Measurements from ENCODE around the gene VWA8. TPM values are rescaled to one million over a fixed set of nuclear protein-coding genes. Genes with fewer than 3 reads are reported as not detected.
"Not testable (repeated sequence)": the region's sequence is repeated elsewhere in the genome, so short reads cannot be mapped to it uniquely, and the experiment has no call there.

The VWA8 gene
- total RNA-seq, 4 donors from 2014 or later = 19.5 to 26.2 (median 21.6) TPM

GRCh38 chr13:41547251-41548000 lies 413.5 kb downstream of the VWA8 start:
- TF ChIP-seq POLR2AphosphoS5 (IDR thresholded peaks at IDR 0.05) (peak; percentile 55 to 68), EP300 (IDR thresholded peaks at IDR 0.05) (peak; percentile 80), POLR2A (IDR thresholded peaks at IDR 0.05; ENCODE audit: low read depth) (no peak)
- Histone ChIP-seq H3K4me1 (peaks cover 12 to 23% (median 16%) of the 10 kb centered on the region in 4 donors), H3K27ac (replicated peaks in 1 of 4) (peak overlapping the region; percentile 65 to 76 (median 71)), H3K4me3 (no peak overlapping the region), H3K27me3 (no peaks in the 10 kb centered on the region), H3K36me3 (no peaks in the 10 kb centered on the region), H3K9me3 (no peaks in the 10 kb centered on the region)
- DNase-seq (ENCODE audit: extremely low spot score) = peak; percentile 92
- intact Hi-C loops (cut with DNase I) = no loop called here
- 48% methylated on average over 17 of the region's 17 CpGs for whole genome bisulfite sequencing

GRCh38 chr13:41546372-41547190 lies 414.3 kb downstream of the VWA8 start:
- no peak for TF ChIP-seq POLR2A (IDR thresholded peaks at IDR 0.05; ENCODE audit: low read depth)
- TF ChIP-seq CTCF (IDR thresholded peaks at IDR 0.05) = no peak
- no peak for TF ChIP-seq POLR2AphosphoS5 (IDR thresholded peaks at IDR 0.05)
- TF ChIP-seq EP300 (IDR thresholded peaks at IDR 0.05) = no peak
- 82% methylated on average over 10 of the region's 14 CpGs for WGBS
- no peaks in the 10 kb centered on the region for H3K9me3 ChIP-seq
- H3K27ac ChIP-seq (replicated peaks in 1 of 4) = peak overlapping the region; percentile 48 to 76 (median 70)
- H3K4me3 ChIP-seq = no peak overlapping the region
- no peak for DNase-seq (ENCODE audit: extremely low spot score)
- no peaks in the 10 kb centered on the region for H3K27me3 ChIP-seq
- intact Hi-C loops (cut with DNase I) = no loop called here
- no peaks in the 10 kb centered on the region for H3K36me3 ChIP-seq
- peaks cover 12 to 23% (median 16%) of the 10 kb centered on the region in 4 donors for H3K4me1 ChIP-seq

GRCh38 chr13:41545432-41545707 lies 415.5 kb downstream of the VWA8 start:
- DNase-seq (ENCODE audit: extremely low spot score) = peak; percentile 60
- no peaks in the 10 kb centered on the region for H3K27me3 ChIP-seq
- intact Hi-C loops (cut with DNase I) = no loop called here
- no peak for TF ChIP-seq POLR2AphosphoS5 (IDR thresholded peaks at IDR 0.05)
- no peak for TF ChIP-seq CTCF (IDR thresholded peaks at IDR 0.05)
- TF ChIP-seq EP300 (IDR thresholded peaks at IDR 0.05) = no peak
- TF ChIP-seq POLR2A (IDR thresholded peaks at IDR 0.05; ENCODE audit: low read depth) = no peak
- no peaks in the 10 kb centered on the region for H3K36me3 ChIP-seq
- no peak overlapping the region for H3K27ac ChIP-seq (replicated peaks in 1 of 4)
- WGBS = 59% methylated on average over 3 of the region's 3 CpGs
- no peaks in the 10 kb centered on the region for H3K9me3 ChIP-seq
- peaks cover 12 to 23% (median 16%) of the 10 kb centered on the region in 4 donors for H3K4me1 ChIP-seq
- H3K4me3 ChIP-seq = no peak overlapping the region

GRCh38 chr13:41543664-41544300 lies 417.1 kb downstream of the VWA8 start:
- H3K4me1 ChIP-seq = peaks cover 12 to 23% (median 16%) of the 10 kb centered on the region in 4 donors
- intact Hi-C loops (cut with DNase I) = no loop called here
- no peaks in the 10 kb centered on the region for H3K36me3 ChIP-seq
- no peaks in the 10 kb centered on the region for H3K27me3 ChIP-seq
- peak; percentile 89 for DNase-seq (ENCODE audit: extremely low spot score)
- H3K27ac ChIP-seq (replicated peaks in 1 of 4) = no peak overlapping the region
- no peaks in the 10 kb centered on the region for H3K9me3 ChIP-seq
- H3K4me3 ChIP-seq = no peak overlapping the region
- WGBS = 76% methylated on average over 7 of the region's 7 CpGs
- TF ChIP-seq CTCF (IDR thresholded peaks at IDR 0.05) (no peak), POLR2A (IDR thresholded peaks at IDR 0.05; ENCODE audit: low read depth) (no peak), POLR2AphosphoS5 (IDR thresholded peaks at IDR 0.05) (no peak), EP300 (IDR thresholded peaks at IDR 0.05) (no peak)

GRCh38 chr13:41542799-41543198 lies 418.1 kb downstream of the VWA8 start:
- 89% methylated on average over 3 of the region's 3 CpGs for WGBS
- H3K9me3 ChIP-seq; intact Hi-C loops (cut with DNase I); H3K4me3 ChIP-seq; H3K27me3 ChIP-seq; H3K36me3 ChIP-seq; DNase-seq (ENCODE audit: extremely low spot score); H3K27ac ChIP-seq (replicated peaks in 1 of 4): not testable (repeated sequence)
- H3K4me1 ChIP-seq = peaks cover 6 to 17% (median 12%) of the 10 kb centered on the region in 4 donors
